Duodenal mucosa (tissue), 2 donors: ENCODE results near the gene ACAP3.

Source experiments
- H3K27ac ChIP-seq: one replicate; pipeline ENCODE4 v1.7.0; 2013; ENCODE audit warnings: low read depth, low read length
- H3K27me3 ChIP-seq, 2 donors: one replicate each; pipeline ENCODE4 v1.7.0; 2013; ENCODE audit warnings: low read length in 2 of 2, control low read depth in 1 of 2; ENCODE audit not compliant: insufficient read depth in 2 of 2, control insufficient read depth in 1 of 2
- H3K36me3 ChIP-seq, 2 donors: one replicate each; pipeline ENCODE4 v1.7.0; 2013; ENCODE audit warnings: low read length in 2 of 2, control low read depth in 1 of 2; ENCODE audit not compliant: insufficient read depth in 2 of 2, control insufficient read depth in 1 of 2
- H3K4me1 ChIP-seq, 2 donors: one replicate each; pipeline ENCODE4 v1.7.0; 2013; ENCODE audit warnings: low read length in 2 of 2, control low read depth in 1 of 2; ENCODE audit not compliant: insufficient read depth in 2 of 2, control insufficient read depth in 1 of 2
- H3K4me3 ChIP-seq, 2 donors: one replicate each; pipeline ENCODE4 v1.7.0; 2013; ENCODE audit warnings: low read length in 2 of 2, low read depth in 1 of 2
- H3K9ac ChIP-seq, 2 donors: one replicate each; pipeline ENCODE4 v1.7.0; 2013; ENCODE audit warnings: low read length in 2 of 2, low read depth in 1 of 2
- H3K9me3 ChIP-seq, 2 donors: one replicate each; pipeline ENCODE4 v1.7.0; 2013; ENCODE audit warnings: low read length in 2 of 2, control low read depth in 1 of 2; ENCODE audit not compliant: control insufficient read depth in 1 of 2

ACAP3 gene

DNA sequence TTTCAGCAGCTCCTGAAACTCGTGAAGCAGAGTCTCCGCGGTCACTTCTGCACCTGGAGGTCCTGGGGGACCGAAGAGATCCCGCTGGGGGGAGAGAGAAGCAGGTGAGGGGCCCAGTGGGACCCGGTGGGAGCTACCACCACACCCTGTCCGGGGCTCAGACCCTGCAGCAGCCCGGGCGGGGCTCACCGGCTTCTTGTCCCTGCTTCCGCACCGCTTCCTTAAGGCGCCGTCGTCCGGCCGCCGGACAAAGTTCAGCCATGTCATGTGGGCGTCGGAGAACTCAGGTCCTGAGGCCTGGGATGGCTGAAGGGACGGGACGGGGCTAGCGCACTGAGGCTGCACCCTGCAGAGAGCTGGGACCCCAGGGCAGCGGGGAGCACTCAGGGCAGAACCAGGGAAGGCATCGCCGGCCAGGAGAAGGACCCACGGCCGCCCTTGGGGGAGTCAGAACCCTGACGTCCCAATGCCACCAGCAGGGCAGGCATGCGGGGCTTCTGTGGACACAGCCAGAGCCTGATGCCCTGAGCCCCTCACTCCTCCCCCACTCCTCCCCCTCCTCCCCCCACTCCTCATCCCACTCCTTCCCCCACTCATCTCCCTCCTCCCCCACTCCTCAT is 63.4 kb downstream of the ACAP3 start:
- peak overlapping the region; percentile 43 to 46 for H3K4me3 ChIP-seq
- H3K27me3 ChIP-seq = peaks cover 11 to 25% of the 10 kb centered on the region in 2 donors

DNA sequence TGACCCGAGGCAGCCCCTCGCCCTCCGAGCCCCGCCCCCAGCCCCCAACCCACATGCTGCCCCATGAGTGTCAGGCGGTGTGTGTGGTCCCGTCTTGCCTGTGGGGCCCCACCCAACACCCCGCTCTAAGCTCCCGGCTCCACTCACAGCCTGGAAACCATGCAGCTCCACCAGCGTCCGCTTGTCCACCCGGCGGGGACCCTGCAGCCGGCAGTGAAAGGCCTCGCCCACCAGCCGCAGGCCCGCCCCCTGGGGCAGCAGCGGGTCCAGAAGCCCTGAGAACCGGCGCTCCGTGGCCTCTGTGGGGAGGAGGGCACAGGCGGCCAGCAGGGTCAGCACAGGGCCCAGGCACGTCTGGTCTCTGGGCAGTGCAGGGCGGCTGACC is 63.9 kb downstream of the ACAP3 start:
- Histone ChIP-seq H3K27ac (no peak overlapping the region), H3K9ac (peak overlapping the region in 1 of 2 donors; percentile 32), H3K4me3 (peak overlapping the region; percentile 43 to 46), H3K27me3 (peaks cover 16 to 26% of the 10 kb centered on the region in 2 donors), H3K9me3 (no peaks in the 10 kb centered on the region), H3K36me3 (no peaks in the 10 kb centered on the region), H3K4me1 (no peaks in the 10 kb centered on the region)

More for the DNA sequence above, 63.4 kb downstream of the ACAP3 start:
- Histone ChIP-seq H3K9ac (peak overlapping the region in 1 of 2 donors; percentile 32), H3K4me1 (no peaks in the 10 kb centered on the region), H3K9me3 (no peaks in the 10 kb centered on the region), H3K27ac (no peak overlapping the region), H3K36me3 (no peaks in the 10 kb centered on the region)

DNA sequence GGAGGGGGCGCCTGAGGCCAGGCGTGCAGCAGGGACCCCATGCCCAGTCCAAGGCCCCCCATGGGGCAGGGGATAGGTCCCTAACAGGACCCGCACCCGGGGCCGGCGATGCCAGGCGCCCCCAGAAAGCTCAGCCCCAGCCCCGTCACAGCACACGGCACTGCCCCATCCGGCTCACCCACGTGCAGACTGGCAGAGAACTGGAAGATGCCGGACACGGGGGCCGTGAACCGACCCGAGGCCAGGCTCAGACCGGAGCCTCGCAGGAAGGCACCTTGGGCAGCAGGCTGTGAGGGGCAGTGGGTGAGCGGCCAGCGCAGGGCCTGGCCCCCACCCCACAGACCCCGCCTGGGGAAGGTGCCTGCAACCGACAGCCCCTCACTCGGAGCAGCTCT is 64.5 kb downstream of the ACAP3 start:
- Histone ChIP-seq H3K27me3 (peaks cover 21 to 30% of the 10 kb centered on the region in 2 donors), H3K4me3 (no peak overlapping the region), H3K4me1 (peaks cover 0 to 3% of the 10 kb centered on the region in 2 donors), H3K9me3 (no peaks in the 10 kb centered on the region), H3K36me3 (no peaks in the 10 kb centered on the region), H3K27ac (no peak overlapping the region), H3K9ac (no peak overlapping the region)

GRCh38 chr1:1242461-1243265 is 65.1 kb downstream of the ACAP3 start:
- Histone ChIP-seq H3K4me3 (no peak overlapping the region), H3K27me3 (peaks cover 25 to 33% of the 10 kb centered on the region in 2 donors), H3K27ac (no peak overlapping the region)

More at GRCh38 chr1:1242461-1243265, 65.1 kb downstream of the ACAP3 start:
- Histone ChIP-seq H3K4me1 (peaks cover 3 to 9% of the 10 kb centered on the region in 2 donors), H3K36me3 (no peaks in the 10 kb centered on the region), H3K9ac (no peak overlapping the region), H3K9me3 (no peaks in the 10 kb centered on the region)
